Measurements from ENCODE around the gene CUL5. TPM values are rescaled to one million over a fixed set of nuclear protein-coding genes. Genes with fewer than 3 reads are reported as not detected.

CUL5 gene
- total and polyA plus RNA-seq, 2 of the 4 experiments (the other 2 are of a cell fraction), result 8.8 to 31.0 TPM

DNA sequence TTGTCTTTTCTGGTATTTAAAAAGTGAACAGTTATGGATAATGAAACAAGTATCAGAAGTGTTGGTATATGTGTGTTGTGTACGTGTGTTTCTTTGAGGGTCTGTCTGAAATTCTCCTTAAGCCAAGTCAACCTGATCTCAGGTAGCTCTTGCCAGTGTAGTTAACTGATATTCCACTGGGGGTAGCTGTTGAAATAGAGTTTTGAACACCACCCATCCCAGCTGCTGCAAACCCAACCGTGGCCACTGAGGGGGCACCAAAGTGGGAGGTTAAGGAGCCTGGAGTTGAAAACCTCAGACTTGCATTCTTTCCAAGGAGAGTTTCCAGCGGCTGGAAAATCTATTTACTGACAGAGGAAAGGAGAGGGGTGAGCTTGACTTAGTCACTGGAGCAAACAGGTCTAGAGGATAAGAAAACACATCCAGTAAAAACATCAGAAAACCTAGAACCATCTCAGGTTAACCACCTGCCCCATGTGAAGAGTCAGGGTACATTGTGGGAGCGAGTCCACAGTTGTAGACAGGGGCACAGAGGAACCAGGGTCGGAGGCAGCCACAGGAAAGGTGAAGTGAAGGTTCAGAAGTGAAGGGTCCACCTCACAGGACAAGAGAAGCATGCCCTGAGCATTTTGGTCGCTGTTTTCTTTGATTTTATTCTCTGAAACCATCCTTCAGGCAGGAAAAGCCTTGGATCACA is 8.8 kb upstream of the CUL5 start:
- no peak overlapping the region for H2BK20ac ChIP-seq (ENCODE audit: low read depth, low read length)
- WGBS, 2 experiments (ENCODE audit: extremely low coverage in 2 of 2, insufficient read length in 1 of 2), result no CpG with 5 or more reads among the region's 6 CpGs
- no peaks in the 10 kb centered on the region for H3K4me1 ChIP-seq (ENCODE audit: control insufficient read depth, insufficient read depth, low read length)
- no peak overlapping the region for H2BK120ac ChIP-seq (ENCODE audit: low read depth, low read length)
- ChIA-PET CTCF (interaction anchor here (0.6 kb wide), 2 partner anchors 66 to 93 kb away, joined by 3 to 5 read pairs; no protein-coding TSS in a partner anchor), POLR2A (ENCODE audit: unreplicated experiment) (interaction anchor here (0.6 kb wide), 1 partner anchor 172 kb away, joined by 4 read pairs; no protein-coding TSS in a partner anchor)
- no peak overlapping the region for H3K14ac ChIP-seq (replicated peaks; ENCODE audit: low read depth, low read length)
- H3K56ac ChIP-seq (ENCODE audit: extremely low read depth, insufficient read depth, low read length), result no peak overlapping the region
- no peak overlapping the region for H3K18ac ChIP-seq (ENCODE audit: low read depth, low read length)
- BruUV-seq (replicated peaks), result no TSS peak
- H3K4me2 ChIP-seq (ENCODE audit: low read depth, low read length), result no peak overlapping the region
- H3K23ac ChIP-seq (ENCODE audit: low read depth, low read length), result no peak overlapping the region
- H3K9me1 ChIP-seq (ENCODE audit: insufficient read depth, low read length), result no peaks in the 10 kb centered on the region
- H2AK5ac ChIP-seq (ENCODE audit: low read depth, low read length), result no peak overlapping the region
- intact Hi-C loops (cut with micrococcal nuclease), result no loop called here
- H2BK15ac ChIP-seq (ENCODE audit: low read depth, low read length), result no peak overlapping the region
- H4K5ac ChIP-seq (ENCODE audit: low read depth, low read length), result no peak overlapping the region
- H4K8ac ChIP-seq (ENCODE audit: low read depth in 2 of 2, low read length in 2 of 2), result no peak overlapping the region
- H4K20me1 ChIP-seq (ENCODE audit: insufficient read depth, low read length), result no peaks in the 10 kb centered on the region
- no peaks in the 10 kb centered on the region for H3K36me3 ChIP-seq (ENCODE audit: control insufficient read depth, insufficient read depth, low read length)
- H3K27ac ChIP-seq (ENCODE audit: insufficient read depth, low read length), result no peak overlapping the region
- no peak overlapping the region for H2BK5ac ChIP-seq (ENCODE audit: low read depth, low read length, poor library complexity, severe bottlenecking)
- dilution Hi-C loops (cut with HindIII; ENCODE audit: low sequenced_read_pairs, unreplicated experiment), result no loop called here
- TF ChIP-seq POLR2A (IDR thresholded peaks at IDR 0.05; ENCODE audit: low read depth, low read length) (no peak), RAD21 (IDR thresholded peaks at IDR 0.05; ENCODE audit: low read length) (peak; percentile 31; the same call in 1 of the 2 replicates), CEBPB (IDR thresholded peaks at IDR 0.05; ENCODE audit: low read depth, low read length) (no peak), BHLHE40 (IDR thresholded peaks at IDR 0.05; ENCODE audit: low read depth, low read length) (no peak), RFX5 (IDR thresholded peaks at IDR 0.05; ENCODE audit: low read depth, low read length) (no peak), MAFK (IDR thresholded peaks at IDR 0.05; ENCODE audit: low read depth, low read length) (no peak), SMC3 (IDR thresholded peaks at IDR 0.05; ENCODE audit: low read depth, low read length) (no peak)
- TF ChIP-seq, protein P1, sequence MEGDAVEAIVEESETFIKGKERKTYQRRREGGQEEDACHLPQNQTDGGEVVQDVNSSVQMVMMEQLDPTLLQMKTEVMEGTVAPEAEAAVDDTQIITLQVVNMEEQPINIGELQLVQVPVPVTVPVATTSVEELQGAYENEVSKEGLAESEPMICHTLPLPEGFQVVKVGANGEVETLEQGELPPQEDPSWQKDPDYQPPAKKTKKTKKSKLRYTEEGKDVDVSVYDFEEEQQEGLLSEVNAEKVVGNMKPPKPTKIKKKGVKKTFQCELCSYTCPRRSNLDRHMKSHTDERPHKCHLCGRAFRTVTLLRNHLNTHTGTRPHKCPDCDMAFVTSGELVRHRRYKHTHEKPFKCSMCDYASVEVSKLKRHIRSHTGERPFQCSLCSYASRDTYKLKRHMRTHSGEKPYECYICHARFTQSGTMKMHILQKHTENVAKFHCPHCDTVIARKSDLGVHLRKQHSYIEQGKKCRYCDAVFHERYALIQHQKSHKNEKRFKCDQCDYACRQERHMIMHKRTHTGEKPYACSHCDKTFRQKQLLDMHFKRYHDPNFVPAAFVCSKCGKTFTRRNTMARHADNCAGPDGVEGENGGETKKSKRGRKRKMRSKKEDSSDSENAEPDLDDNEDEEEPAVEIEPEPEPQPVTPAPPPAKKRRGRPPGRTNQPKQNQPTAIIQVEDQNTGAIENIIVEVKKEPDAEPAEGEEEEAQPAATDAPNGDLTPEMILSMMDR (conservative IDR thresholded peaks at IDR 0.05; ENCODE audit: low read depth, low read length), result peak; percentile 46
- in situ Hi-C loops (cut with MboI; ENCODE audit: low sequenced_read_pairs), result no loop called here
- no peak overlapping the region for H2AK9ac ChIP-seq (replicated peaks; ENCODE audit: low read depth, low read length, poor library complexity)
- no peak overlapping the region for H3K4me3 ChIP-seq (ENCODE audit: insufficient read depth, low read depth, low read length)
- H2AFZ ChIP-seq (replicated peaks; ENCODE audit: low read length, poor library complexity), result no peak overlapping the region
- no peak overlapping the region for H3K9ac ChIP-seq (ENCODE audit: low read depth, low read length)
- no peaks in the 10 kb centered on the region for H3K79me1 ChIP-seq (ENCODE audit: low read depth in 1 of 2, low read length in 2 of 2)
- no peak overlapping the region for H3K4ac ChIP-seq (ENCODE audit: low read depth, low read length)
- H3K27me3 ChIP-seq (ENCODE audit: control insufficient read depth, insufficient read depth, low read length), result peaks cover 4% of the 10 kb centered on the region; the same call in 1 of the 2 replicates
- ATAC-seq (ENCODE audit: low read depth) (peak; percentile 68), DNase-seq (peak; percentile 28)
- no peaks in the 10 kb centered on the region; the same call in 1 of the 2 replicates for H3K9me3 ChIP-seq (ENCODE audit: control insufficient read depth, insufficient read depth, low read length)
- no peak overlapping the region for H4K91ac ChIP-seq (ENCODE audit: insufficient read depth, low read depth, low read length)
